Left renal cortex interstitium (tissue), 4 donors: ENCODE measurements around the gene LAG3. TPM values are rescaled to one million over a fixed set of nuclear protein-coding genes. Genes with fewer than 3 reads are reported as not detected.

ENCODE experiments used
- DNase-seq, 4 donors: peaks; one replicate each; pipeline ENCODE4 v3.0.0-alpha.2; 2013; ENCODE audit warnings: low read depth in 4 of 4, low spot score in 2 of 4, missing footprints in 1 of 4
- polyA plus RNA-seq, 4 donors: library from polyadenylated mRNA; unstranded; fragments of 120-200 nt; gene quantifications; one replicate each; pipeline ENCODE4 v1.2.1, GENCODE V29; 2013; ENCODE audit not compliant: insufficient read length in 4 of 4

LAG3 gene
- polyA plus RNA-seq, 4 donors, result 1.1 to 2.6 (median 1.5) TPM

- DNase-seq, result peak; percentile 94 to 98 (median 96)
These were observed 19.2 kb upstream of the LAG3 start, which contains the start of gene MLF2 for GRCh38 chr12:6752921-6753771. MLF2 (minus strand) TSS chr12:6753141; CDS start chr12:6752334, 807 bp downstream.

GRCh38 chr12:6753772-6754356, 18.5 kb upstream of the LAG3 start:
- no peak for DNase-seq

GRCh38 chr12:6754411-6754810, 17.9 kb upstream of the LAG3 start:
- DNase-seq, result no peak

- DNase-seq, result no peak
These were observed 15.2 kb upstream of the LAG3 start for GRCh38 chr12:6757028-6757690.

- DNase-seq, result no peak
These were observed 13.7 kb upstream of the LAG3 start for GRCh38 chr12:6758506-6759095.

GRCh38 chr12:6759741-6760140, 12.6 kb upstream of the LAG3 start:
- no peak for DNase-seq

- no peak for DNase-seq
These were observed 8.9 kb upstream of the LAG3 start for GRCh38 chr12:6763380-6763779.

GRCh38 chr12:6764011-6764828, 8.1 kb upstream of the LAG3 start:
- peak; percentile 91 to 97 (median 96) for DNase-seq

GRCh38 chr12:6765048-6765633, 7.2 kb upstream of the LAG3 start:
- no peak for DNase-seq

- DNase-seq, result peak in 3 of 4 donors; percentile 75 to 87 (median 85)
These were observed 6.4 kb upstream of the LAG3 start, which contains the start of gene PTMS for GRCh38 chr12:6765634-6766581. PTMS (plus strand) TSS chr12:6766363; CDS start chr12:6766706, 343 bp downstream.

GRCh38 chr12:6766651-6767349, 5.5 kb upstream of the LAG3 start:
- DNase-seq, result peak in 1 of 4 donors; percentile 63

- no peak for DNase-seq
These were observed 4.7 kb upstream of the LAG3 start for GRCh38 chr12:6767353-6768319.

GRCh38 chr12:6768437-6768914, 3.8 kb upstream of the LAG3 start:
- no peak for DNase-seq

- DNase-seq, result no peak
These were observed 3.3 kb upstream of the LAG3 start for GRCh38 chr12:6768990-6769389.

GRCh38 chr12:6769666-6770065, 2.7 kb upstream of the LAG3 start:
- no peak for DNase-seq

- DNase-seq, result no peak
These were observed 2.2 kb upstream of the LAG3 start for GRCh38 chr12:6770094-6770493.

GRCh38 chr12:6770600-6770999, 1.7 kb upstream of the LAG3 start:
- DNase-seq, result no peak
